ENCODE results near the gene TECPR2.

DNA sequence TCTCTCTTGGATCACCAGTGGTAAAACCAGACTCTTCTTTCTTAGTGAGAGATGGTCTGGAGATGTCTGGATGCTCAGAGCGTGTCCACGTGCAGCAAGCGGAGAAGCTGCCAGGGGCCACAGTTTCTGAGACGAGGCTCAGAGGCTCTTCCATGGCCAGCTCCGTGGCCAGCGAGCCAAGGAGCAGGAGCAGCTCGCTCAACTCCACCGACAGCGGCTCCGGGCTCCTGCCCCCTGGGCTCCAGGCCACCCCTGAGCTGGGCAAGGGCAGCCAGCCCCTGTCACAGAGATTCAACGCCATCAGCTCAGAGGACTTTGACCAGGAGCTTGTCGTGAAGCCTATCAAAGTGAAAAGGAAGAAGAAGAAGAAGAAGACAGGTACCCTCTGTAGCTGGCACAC is 69.0 kb downstream of the TECPR2 start:
- TF ChIP-seq ESRRG (CRISPR knock-in tag; IDR thresholded peaks at IDR 0.05): no peak
- TF ChIP-seq ISL1 (CRISPR knock-in tag; IDR thresholded peaks at IDR 0.05): no peak
- TF ChIP-seq, protein P1, sequence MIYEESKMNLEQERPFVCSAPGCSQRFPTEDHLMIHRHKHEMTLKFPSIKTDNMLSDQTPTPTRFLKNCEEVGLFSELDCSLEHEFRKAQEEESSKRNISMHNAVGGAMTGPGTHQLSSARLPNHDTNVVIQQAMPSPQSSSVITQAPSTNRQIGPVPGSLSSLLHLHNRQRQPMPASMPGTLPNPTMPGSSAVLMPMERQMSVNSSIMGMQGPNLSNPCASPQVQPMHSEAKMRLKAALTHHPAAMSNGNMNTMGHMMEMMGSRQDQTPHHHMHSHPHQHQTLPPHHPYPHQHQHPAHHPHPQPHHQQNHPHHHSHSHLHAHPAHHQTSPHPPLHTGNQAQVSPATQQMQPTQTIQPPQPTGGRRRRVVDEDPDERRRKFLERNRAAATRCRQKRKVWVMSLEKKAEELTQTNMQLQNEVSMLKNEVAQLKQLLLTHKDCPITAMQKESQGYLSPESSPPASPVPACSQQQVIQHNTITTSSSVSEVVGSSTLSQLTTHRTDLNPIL (CRISPR knock-in tag; IDR thresholded peaks at IDR 0.05; ENCODE audit: low read depth): no peak
- no peak for TF ChIP-seq ZC3H10 (CRISPR knock-in tag; IDR thresholded peaks at IDR 0.05)
- no peak for TF ChIP-seq PATZ1 (CRISPR knock-in tag; IDR thresholded peaks at IDR 0.05; ENCODE audit: borderline replicate concordance)
- TF ChIP-seq CSDC2 (CRISPR knock-in tag; IDR thresholded peaks at IDR 0.05): no peak
- TF ChIP-seq ZNF565 (CRISPR knock-in tag; conservative IDR thresholded peaks at IDR 0.05; ENCODE audit: low read depth): no peak
- TF ChIP-seq TOX (CRISPR knock-in tag; IDR thresholded peaks at IDR 0.05; ENCODE audit: borderline replicate concordance): no peak
- TF ChIP-seq ZFP3 (CRISPR knock-in tag; IDR thresholded peaks at IDR 0.05): no peak
- TF ChIP-seq TCF4 (CRISPR knock-in tag; IDR thresholded peaks at IDR 0.05; ENCODE audit: borderline replicate concordance): no peak
- TF ChIP-seq RARB (CRISPR knock-in tag; IDR thresholded peaks at IDR 0.05): no peak
- no peak for TF ChIP-seq ZFP30 (CRISPR knock-in tag; IDR thresholded peaks at IDR 0.05)
- no peak for TF ChIP-seq ZNF8 (CRISPR knock-in tag; IDR thresholded peaks at IDR 0.05)

All from SK-N-SH treated with all-trans-retinoic acid at 6 μM for 48 hours (cell line).